Stimulated activated CD8-positive, alpha-beta memory T cell treated with anti-CD3 and anti-CD28 coated beads, Interleukin-12 subunit alpha, Interleukin-12 subunit beta, amount 100 ng/mL, for 24 hours (primary cell): ENCODE data around the gene PRDX5.
A peak's percentile ranks its signal among the peaks of the same experiment; 100 is the strongest.

ENCODE experiments used
- DNase-seq: peaks from one replicate; pipeline ENCODE4 v3.0.0-alpha.2; 2020; ENCODE audit errors: extremely low read depth

PRDX5 gene

GRCh38 chr11:64289002-64289564, 28.8 kb upstream of the PRDX5 start:
- no peak for DNase-seq

GRCh38 chr11:64290352-64291261, 27.3 kb upstream of the PRDX5 start:
- no peak for DNase-seq

- no peak for DNase-seq
Measured at GRCh38 chr11:64291262-64291751, 26.6 kb upstream of the PRDX5 start, which contains the start of gene KCNK4. Gene KCNK4, plus strand, starts transcription at chr11:64291302. Its CDS starts 1,717 bp downstream, at chr11:64293019.

GRCh38 chr11:64291752-64292459, 26.0 kb upstream of the PRDX5 start:
- DNase-seq, result no peak

- no peak for DNase-seq
Measured at GRCh38 chr11:64292460-64293254, 25.3 kb upstream of the PRDX5 start.

- no peak for DNase-seq
Measured at GRCh38 chr11:64294774-64295173, 23.1 kb upstream of the PRDX5 start.

- DNase-seq, result no peak
Measured at GRCh38 chr11:64295760-64296159, 22.2 kb upstream of the PRDX5 start.

GRCh38 chr11:64296236-64296635, 21.7 kb upstream of the PRDX5 start:
- no peak for DNase-seq

GRCh38 chr11:64296830-64297698, 20.9 kb upstream of the PRDX5 start:
- DNase-seq, result no peak

- no peak for DNase-seq
Measured at GRCh38 chr11:64297699-64298358, 20.1 kb upstream of the PRDX5 start.

- no peak for DNase-seq
Measured at GRCh38 chr11:64298966-64299846, 18.7 kb upstream of the PRDX5 start.

- no peak for DNase-seq
Measured at GRCh38 chr11:64299847-64300648, 17.9 kb upstream of the PRDX5 start, which contains the start of gene CATSPERZ. Gene CATSPERZ, plus strand, starts transcription at chr11:64300358. Its CDS starts 53 bp downstream, at chr11:64300411.

- DNase-seq, result no peak
Measured at GRCh38 chr11:64303109-64304031, 14.6 kb upstream of the PRDX5 start.

- DNase-seq, result no peak
Measured at GRCh38 chr11:64304032-64304315, 13.9 kb upstream of the PRDX5 start.

GRCh38 chr11:64304316-64305072, 13.4 kb upstream of the PRDX5 start:
- DNase-seq, result peak; percentile 91

- DNase-seq, result peak; percentile 100
Measured at GRCh38 chr11:64305075-64305690, 12.7 kb upstream of the PRDX5 start, which contains the start of gene ESRRA. Gene ESRRA, plus strand, starts transcription at chr11:64305524. Its CDS starts 1,656 bp downstream, at chr11:64307180.
